ENCODE data around the gene TDG.
A peak's percentile ranks its signal among the peaks of the same experiment; 100 is the strongest.

TDG gene

GRCh38 chr12:104002686-104003085 lies 37.0 kb downstream of the TDG start:
- POLR2A ChIA-PET, result no interaction called here
- CTCF ChIA-PET, result interaction anchor here (0.8 kb wide), 1 partner anchor 110 kb away, joined by 3 read pairs; no protein-coding TSS in a partner anchor
- no peak for DNase-seq (ENCODE audit: low read depth, low spot score)
- TF ChIP-seq CTCF (IDR thresholded peaks at IDR 0.05; ENCODE audit: insufficient read depth, low read length, missing control alignments), result no peak
- no peak overlapping the region for H3K4me3 ChIP-seq (ENCODE audit: low read depth, low read length)

- CTCF ChIA-PET, result no interaction called here
- POLR2A ChIA-PET, result no interaction called here
Measured at GRCh38 chr12:104003596-104003995, 37.9 kb downstream of the TDG start.

GRCh38 chr12:104006929-104007328 lies 41.3 kb downstream of the TDG start:
- ChIA-PET CTCF (no interaction called here), POLR2A (no interaction called here)
- TF ChIP-seq CTCF (IDR thresholded peaks at IDR 0.05; ENCODE audit: insufficient read depth, low read length, missing control alignments), result no peak
- no peak overlapping the region for H3K4me3 ChIP-seq (ENCODE audit: low read depth, low read length)
- peak; percentile 55 for DNase-seq (ENCODE audit: low read depth, low spot score)

More at GRCh38 chr12:104003596-104003995, 37.9 kb downstream of the TDG start:
- no peak for DNase-seq (ENCODE audit: low read depth, low spot score)
- no peak overlapping the region for H3K4me3 ChIP-seq (ENCODE audit: low read depth, low read length)
- TF ChIP-seq CTCF (IDR thresholded peaks at IDR 0.05; ENCODE audit: insufficient read depth, low read length, missing control alignments), result no peak

- CTCF ChIA-PET, result no interaction called here
- POLR2A ChIA-PET, result no interaction called here
- TF ChIP-seq CTCF (IDR thresholded peaks at IDR 0.05; ENCODE audit: insufficient read depth, low read length, missing control alignments), result no peak
- no peak for DNase-seq (ENCODE audit: low read depth, low spot score)
- no peak overlapping the region for H3K4me3 ChIP-seq (ENCODE audit: low read depth, low read length)
Measured at GRCh38 chr12:104010121-104010520, 44.4 kb downstream of the TDG start.

- H3K4me3 ChIP-seq (ENCODE audit: low read depth, low read length), result no peak overlapping the region
- no peak for DNase-seq (ENCODE audit: low read depth, low spot score)
- TF ChIP-seq CTCF (IDR thresholded peaks at IDR 0.05; ENCODE audit: insufficient read depth, low read length, missing control alignments), result no peak
- ChIA-PET POLR2A (no interaction called here), CTCF (no interaction called here)
Measured at GRCh38 chr12:104010606-104011169, 45.0 kb downstream of the TDG start.

- ChIA-PET POLR2A (no interaction called here), CTCF (no interaction called here)
- H3K4me3 ChIP-seq (ENCODE audit: low read depth, low read length), result no peak overlapping the region
- peak; percentile 65 for DNase-seq (ENCODE audit: low read depth, low spot score)
- TF ChIP-seq CTCF (IDR thresholded peaks at IDR 0.05; ENCODE audit: insufficient read depth, low read length, missing control alignments), result no peak
Measured at GRCh38 chr12:104011253-104011652, 45.6 kb downstream of the TDG start.
